OCI-LY3 (cell line): Measurements from ENCODE around the gene RPSA.
A peak's percentile ranks its signal among the peaks of the same experiment; 100 is the strongest.
"Not testable (repeated sequence)": the region's sequence is repeated elsewhere in the genome, so short reads cannot be mapped to it uniquely, and the experiment has no call there.

ENCODE experiments used
- H2AFZ ChIP-seq: fragments of 200-600, 300-600 bp; shearing (Covaris generic); 2 replicates; pipeline ENCODE4 v1.6.0; 2014; ENCODE audit warnings: antibody characterized with exemption, low read depth, low read length
- H3K27ac ChIP-seq: fragments of 200-600, 300-600 bp; sonication (generic); 2 replicates; pipeline ENCODE4 v1.5.1; 2014; ENCODE audit warnings: mild to moderate bottlenecking, low read length, moderate library complexity, mixed read lengths
- H3K27me3 ChIP-seq: fragments of 200-600, 300-600 bp; sonication (generic); 2 replicates; pipeline ENCODE4 v1.6.1; 2014; ENCODE audit warnings: low read depth, low read length, mixed read lengths
- H3K36me3 ChIP-seq: fragments of 200-600, 300-600 bp; sonication (generic); replicated peaks from 2 replicates; pipeline ENCODE3; 2014; ENCODE audit warnings: low read depth, low read length, mixed read lengths
- H3K4me1 ChIP-seq: fragments of 300-600, 200-600 bp; sonication (generic); 2 replicates; pipeline ENCODE4 v1.6.1; 2014; ENCODE audit warnings: low read length, mixed read lengths
- H3K4me2 ChIP-seq: fragments of 200-600, 300-600 bp; sonication (generic); 2 replicates; pipeline ENCODE4 v1.6.1; 2014; ENCODE audit warnings: low read length, mixed read lengths
- H3K4me3 ChIP-seq: fragments of 300-600, 200-600 bp; sonication (generic); 2 replicates; pipeline ENCODE4 v1.5.1; 2014; ENCODE audit warnings: antibody characterized with exemption, mild to moderate bottlenecking, low read length, moderate library complexity
- H3K79me2 ChIP-seq: fragments of 300-600, 200-600 bp; shearing (Covaris generic); 2 replicates; pipeline ENCODE4 v1.6.1; 2014; ENCODE audit warnings: mild to moderate bottlenecking, low read length, mixed read lengths
- H3K9ac ChIP-seq: fragments of 300-600, 200-600 bp; shearing (Covaris generic); 2 replicates; pipeline ENCODE4 v1.6.0; 2014; ENCODE audit warnings: mild to moderate bottlenecking, low read length, moderate library complexity
- H3K9me3 ChIP-seq: fragments of 200-600, 300-600 bp; shearing (Covaris generic); 2 replicates; pipeline ENCODE4 v1.6.1; 2014; ENCODE audit warnings: low read length, mixed read lengths; ENCODE audit not compliant: insufficient read depth
- H4K20me1 ChIP-seq: fragments of 200-600, 300-600 bp; sonication (generic); 2 replicates; pipeline ENCODE4 v1.6.1; 2016; ENCODE audit warnings: low read length, mixed read lengths; ENCODE audit not compliant: insufficient read depth
- EZH2phosphoT487 ChIP-seq: fragments of 200-600 bp; shearing (Covaris generic); IDR thresholded peaks from 2 replicates; pipeline ENCODE4 v1.6.1; 2018; ENCODE audit warnings: antibody characterized with exemption, mixed run types, low read depth
- TF ChIP-seq, protein P1 (sequence below): fragments of 200-600, 300-600 bp; sonication (generic); IDR thresholded peaks from 2 replicates; pipeline ENCODE4 v1.5.1; 2014; ENCODE audit warnings: antibody characterized with exemption, low read length, low read depth

RPSA gene

DNA sequence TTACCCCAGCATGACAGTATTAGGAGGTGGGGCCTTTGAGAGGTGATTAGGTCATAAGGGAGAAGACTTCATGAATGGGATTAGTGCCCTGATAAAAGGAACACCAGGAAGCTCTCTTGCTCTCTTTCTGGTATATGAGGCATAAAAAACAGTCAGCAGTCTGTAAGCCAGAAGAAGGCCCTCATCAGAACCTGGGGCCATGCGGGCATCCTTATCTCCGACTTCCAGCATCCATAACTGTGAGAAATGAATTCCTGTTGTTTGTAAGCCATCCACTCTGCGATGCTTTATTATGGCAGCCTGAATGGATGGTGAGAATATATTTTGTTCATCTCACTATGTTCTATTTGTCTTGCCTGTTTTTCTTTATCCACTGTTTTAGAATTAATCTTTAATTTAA, 43.3 kb downstream of the RPSA start:
- no peak overlapping the region for H3K4me3 ChIP-seq
- no peak overlapping the region for H3K4me2 ChIP-seq
- no peaks in the 10 kb centered on the region for H3K79me2 ChIP-seq
- no peaks in the 10 kb centered on the region for H3K36me3 ChIP-seq
- TF ChIP-seq, protein P1, sequence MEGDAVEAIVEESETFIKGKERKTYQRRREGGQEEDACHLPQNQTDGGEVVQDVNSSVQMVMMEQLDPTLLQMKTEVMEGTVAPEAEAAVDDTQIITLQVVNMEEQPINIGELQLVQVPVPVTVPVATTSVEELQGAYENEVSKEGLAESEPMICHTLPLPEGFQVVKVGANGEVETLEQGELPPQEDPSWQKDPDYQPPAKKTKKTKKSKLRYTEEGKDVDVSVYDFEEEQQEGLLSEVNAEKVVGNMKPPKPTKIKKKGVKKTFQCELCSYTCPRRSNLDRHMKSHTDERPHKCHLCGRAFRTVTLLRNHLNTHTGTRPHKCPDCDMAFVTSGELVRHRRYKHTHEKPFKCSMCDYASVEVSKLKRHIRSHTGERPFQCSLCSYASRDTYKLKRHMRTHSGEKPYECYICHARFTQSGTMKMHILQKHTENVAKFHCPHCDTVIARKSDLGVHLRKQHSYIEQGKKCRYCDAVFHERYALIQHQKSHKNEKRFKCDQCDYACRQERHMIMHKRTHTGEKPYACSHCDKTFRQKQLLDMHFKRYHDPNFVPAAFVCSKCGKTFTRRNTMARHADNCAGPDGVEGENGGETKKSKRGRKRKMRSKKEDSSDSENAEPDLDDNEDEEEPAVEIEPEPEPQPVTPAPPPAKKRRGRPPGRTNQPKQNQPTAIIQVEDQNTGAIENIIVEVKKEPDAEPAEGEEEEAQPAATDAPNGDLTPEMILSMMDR = no peak
- TF ChIP-seq EZH2phosphoT487 = no peak
- H3K27me3 ChIP-seq = no peaks in the 10 kb centered on the region
- H2AFZ ChIP-seq = no peak overlapping the region
- no peaks in the 10 kb centered on the region for H4K20me1 ChIP-seq
- H3K27ac ChIP-seq = no peak overlapping the region
- H3K4me1 ChIP-seq = peaks cover 19% of the 10 kb centered on the region
- no peaks in the 10 kb centered on the region for H3K9me3 ChIP-seq
- H3K9ac ChIP-seq = no peak overlapping the region

DNA sequence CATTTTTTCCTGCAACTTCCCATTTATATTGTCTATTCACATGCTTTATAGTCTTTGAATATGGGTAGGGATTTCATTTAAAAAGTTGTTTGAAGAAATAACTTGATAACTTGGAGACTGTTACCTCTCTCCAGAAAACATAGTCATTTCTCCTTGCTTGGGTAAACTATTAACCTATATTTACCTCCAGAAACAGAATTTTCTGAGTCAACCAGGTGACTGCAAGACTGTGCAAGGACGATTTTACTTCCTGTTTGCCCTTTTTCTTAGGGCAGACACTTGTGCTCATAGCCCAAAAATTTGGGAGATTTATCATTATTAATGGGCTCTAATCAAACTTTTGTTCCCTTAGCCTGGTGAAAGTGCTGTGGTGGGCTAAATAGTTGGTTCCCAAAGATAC, 46.6 kb downstream of the RPSA start:
- no peak overlapping the region for H3K27ac ChIP-seq
- peak overlapping the region; percentile 30 for H3K4me2 ChIP-seq
- H3K79me2 ChIP-seq = no peaks in the 10 kb centered on the region
- no peaks in the 10 kb centered on the region for H4K20me1 ChIP-seq
- peak overlapping the region; percentile 86 for H2AFZ ChIP-seq
- no peak for TF ChIP-seq EZH2phosphoT487
- TF ChIP-seq, protein P1 = no peak
- no peaks in the 10 kb centered on the region for H3K36me3 ChIP-seq
- H3K4me3 ChIP-seq = no peak overlapping the region
- no peaks in the 10 kb centered on the region for H3K27me3 ChIP-seq
- no peaks in the 10 kb centered on the region for H3K9me3 ChIP-seq
- H3K9ac ChIP-seq = no peak overlapping the region
- peaks cover 11% of the 10 kb centered on the region for H3K4me1 ChIP-seq

DNA sequence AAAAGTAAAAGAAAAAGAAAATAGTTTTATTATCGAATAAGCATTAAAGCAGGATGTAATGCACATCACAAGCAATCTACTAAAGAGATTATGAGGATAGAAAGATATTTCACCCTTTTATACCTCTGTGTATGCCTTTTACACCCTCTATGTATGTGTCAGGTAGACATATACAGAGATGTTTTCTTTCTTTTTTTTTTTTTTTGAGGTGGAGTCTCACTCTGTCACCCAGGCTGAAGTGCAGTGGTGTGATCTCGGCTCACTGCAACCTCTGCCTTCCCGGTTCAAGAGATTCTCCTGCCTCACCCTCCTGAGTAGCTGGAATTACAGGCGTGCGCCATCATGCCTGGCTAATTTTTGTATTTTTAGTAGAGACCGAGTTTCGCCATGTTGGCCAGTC, 47.4 kb downstream of the RPSA start:
- H3K4me2 ChIP-seq, H3K4me3 ChIP-seq, H2AFZ ChIP-seq, H3K36me3 ChIP-seq, H4K20me1 ChIP-seq, H3K9ac ChIP-seq, H3K9me3 ChIP-seq, H3K79me2 ChIP-seq, H3K27me3 ChIP-seq, H3K27ac ChIP-seq: not testable (repeated sequence)
- H3K4me1 ChIP-seq = peaks cover 11% of the 10 kb centered on the region

DNA sequence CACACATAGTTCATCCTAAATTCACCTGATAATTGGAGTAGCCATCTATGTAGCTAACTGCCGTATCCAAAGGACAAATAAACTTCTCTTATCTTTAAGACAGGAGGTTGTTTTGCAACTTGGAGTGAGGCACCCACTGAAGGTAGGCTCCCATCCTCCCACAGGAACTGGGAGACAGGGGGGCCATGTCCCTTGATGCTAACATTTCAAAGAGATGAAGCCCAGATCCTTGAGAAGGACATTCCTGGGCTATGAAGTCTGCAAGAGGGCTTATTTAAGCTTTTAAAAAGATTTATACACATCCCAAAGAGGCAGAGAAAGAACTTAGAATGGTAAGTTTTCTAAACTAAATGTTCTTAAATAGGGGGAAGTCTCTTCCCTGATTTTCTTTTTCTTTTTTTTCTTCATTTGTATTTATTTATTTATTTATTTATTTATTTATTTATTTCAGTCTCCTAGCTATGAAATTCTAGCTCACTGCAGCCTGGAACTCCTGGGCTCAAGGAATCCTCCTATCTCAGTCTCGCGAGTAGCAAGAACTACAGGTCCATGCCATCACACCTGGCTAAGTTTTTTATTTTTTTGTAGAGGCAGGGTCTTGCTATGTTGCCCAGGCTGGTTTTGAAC, 48.2 kb downstream of the RPSA start:
- TF ChIP-seq, protein P1 = no peak
- TF ChIP-seq EZH2phosphoT487 = no peak
- Histone ChIP-seq H3K27ac (no peak overlapping the region), H3K36me3 (no peaks in the 10 kb centered on the region), H3K9ac (no peak overlapping the region), H4K20me1 (no peaks in the 10 kb centered on the region), H2AFZ (no peak overlapping the region), H3K27me3 (no peaks in the 10 kb centered on the region), H3K4me3 (no peak overlapping the region), H3K9me3 (no peaks in the 10 kb centered on the region), H3K4me2 (no peak overlapping the region), H3K79me2 (no peaks in the 10 kb centered on the region), H3K4me1 (peaks cover 11% of the 10 kb centered on the region)
